H1 (cell line): ENCODE data around the gene PPP1CC. TPM values are rescaled to one million over a fixed set of nuclear protein-coding genes. Genes with fewer than 3 reads are reported as not detected.
A peak's percentile ranks its signal among the peaks of the same experiment; 100 is the strongest.

Experiments used
- CTCF ChIA-PET: fragments of 300-600 bp; sonication (Branson Sonifier 250); formaldehyde crosslinking; loops from one replicate; lab custom pipeline; 2021; ENCODE audit not compliant: partially characterized antibody; lab: Charles Lee
- POLR2A ChIA-PET: fragments of 300-600 bp; sonication (Branson Sonifier 250); formaldehyde crosslinking; loops from one replicate; lab custom pipeline; 2021; ENCODE audit warnings: inconsistent platforms; ENCODE audit not compliant: partially characterized antibody; lab: Charles Lee
- DNase-seq, 2 experiments: peaks; one replicate each; pipeline versions ENCODE4 v3.0.0 to v3.0.0-alpha.2; 2010 to 2022; ENCODE audit warnings: low spot score in 2 of 2, low read depth in 1 of 2, mixed read lengths in 1 of 2
- FAIRE-seq: peaks from 2 replicates; lab custom pipeline; 2011; peaks lifted over from hg19 to GRCh38; lab: Jason Lieb, UNC
- H2AFZ ChIP-seq: 2 replicates; pipeline ENCODE4 v1.8.1; 2012; ENCODE audit warnings: low read length, inconsistent platforms
- H2AK5ac ChIP-seq: 2 replicates; pipeline ENCODE4 v1.6.1; 2013; ENCODE audit warnings: low read depth, low read length
- H2BK120ac ChIP-seq: replicated peaks from 2 replicates; pipeline ENCODE3; 2013; ENCODE audit warnings: low read depth, low read length, inconsistent platforms
- H2BK12ac ChIP-seq: 2 replicates; pipeline ENCODE4 v1.6.1; 2013; ENCODE audit warnings: low read depth, low read length
- H2BK15ac ChIP-seq: 2 replicates; pipeline ENCODE4 v1.6.1; 2013; ENCODE audit warnings: low read length
- H2BK20ac ChIP-seq: 2 replicates; pipeline ENCODE4 v1.6.1; 2013; ENCODE audit warnings: low read length
- H2BK5ac ChIP-seq: 2 replicates; pipeline ENCODE4 v1.6.1; 2013; ENCODE audit warnings: low read depth, low read length
- H3K14ac ChIP-seq: 2 replicates; pipeline ENCODE4 v1.6.1; 2013; ENCODE audit warnings: inconsistent platforms; ENCODE audit not compliant: insufficient read length
- H3K18ac ChIP-seq: 2 replicates; pipeline ENCODE4 v1.6.1; 2013; ENCODE audit warnings: low read length; ENCODE audit errors: extremely low read depth
- H3K23ac ChIP-seq: 2 replicates; pipeline ENCODE4 v1.6.1; 2013; ENCODE audit warnings: inconsistent platforms; ENCODE audit not compliant: insufficient read length
- H3K23me2 ChIP-seq: 2 replicates; pipeline ENCODE4 v1.6.1; 2013; ENCODE audit warnings: low read depth, low read length
- H3K27ac ChIP-seq: 2 replicates; pipeline ENCODE4 v1.6.1; 2011; ENCODE audit warnings: low read depth, low read length, inconsistent platforms
- H3K27me3 ChIP-seq, 4 experiments: replicated peaks in 1 of 4; 1 replicate in 1 of 4; 2 replicates in 3 of 4; pipeline versions ENCODE4 v1.6.1 to v1.8.1; 2011 to 2013; ENCODE audit warnings: low read length in 3 of 4, mild to moderate bottlenecking in 3 of 4, inconsistent platforms in 2 of 4, mixed read lengths in 2 of 4, moderate library complexity in 1 of 4; ENCODE audit not compliant: control insufficient read depth in 3 of 4, insufficient read depth in 3 of 4; ENCODE audit errors: extremely low read depth in 1 of 4
- H3K36me3 ChIP-seq, 4 experiments: 2 replicates each; pipeline versions ENCODE4 v1.6.1 to v1.8.1; 2011 to 2013; ENCODE audit warnings: mild to moderate bottlenecking in 4 of 4, low read length in 3 of 4, moderate library complexity in 2 of 4, control low read depth in 1 of 4, inconsistent platforms in 1 of 4; ENCODE audit not compliant: insufficient read depth in 4 of 4, control insufficient read depth in 2 of 4
- H3K4ac ChIP-seq: replicated peaks from 2 replicates; pipeline ENCODE3; 2013; ENCODE audit warnings: low read length, low read depth, mixed read lengths, inconsistent platforms; ENCODE audit not compliant: insufficient read length
- H3K4me1 ChIP-seq, 4 experiments: replicated peaks in 1 of 4; 1 replicate in 1 of 4; 2 replicates in 3 of 4; pipeline versions ENCODE4 v1.6.1 to v1.8.1; 2011 to 2013; ENCODE audit warnings: low read length in 3 of 4, inconsistent platforms in 2 of 4, mixed read lengths in 1 of 4; ENCODE audit not compliant: insufficient read depth in 4 of 4, control insufficient read depth in 3 of 4
- H3K4me2 ChIP-seq, 2 experiments: 2 replicates each; pipeline versions ENCODE4 v1.6.1 to v1.8.1; 2011 to 2013; ENCODE audit warnings: low read depth in 2 of 2, low read length in 2 of 2, control low read depth in 1 of 2, inconsistent platforms in 1 of 2, mild to moderate bottlenecking in 1 of 2; ENCODE audit not compliant: insufficient read depth in 1 of 2
- H3K4me3 ChIP-seq, 4 experiments: fragments of 200-600, 300-600 bp in 1 of 4; sonication (generic), shearing (Covaris generic), sonication (Bioruptor Twin) in 1 of 4; 2 replicates each; pipeline versions ENCODE4 v1.5.1 to v1.8.1; 2011 to 2016; ENCODE audit warnings: low read length in 4 of 4, low read depth in 3 of 4, control low read depth in 2 of 4, inconsistent platforms in 2 of 4, mild to moderate bottlenecking in 2 of 4, mixed read lengths in 1 of 4, moderate library complexity in 1 of 4; ENCODE audit not compliant: insufficient read depth in 2 of 4; ENCODE audit errors: extremely low read depth in 1 of 4
- H3K56ac ChIP-seq: replicated peaks from 2 replicates; pipeline ENCODE3; 2013; ENCODE audit warnings: low read depth, mild to moderate bottlenecking, mixed read lengths, low read length, inconsistent platforms; ENCODE audit not compliant: insufficient read length
- H3K79me1 ChIP-seq: 2 replicates; pipeline ENCODE4 v1.6.1; 2013; ENCODE audit warnings: low read depth, low read length, control low read depth
- H3K79me2 ChIP-seq, 2 experiments: 2 replicates each; pipeline versions ENCODE4 v1.6.1 to v1.8.1; 2012 to 2013; ENCODE audit warnings: low read length in 2 of 2, mild to moderate bottlenecking in 2 of 2, inconsistent platforms in 1 of 2; ENCODE audit not compliant: insufficient read depth in 2 of 2, control insufficient read depth in 1 of 2
- H3K9ac ChIP-seq, 4 experiments: replicated peaks in 1 of 4; 1 replicate in 1 of 4; 2 replicates in 3 of 4; pipeline versions ENCODE4 v1.6.1 to v1.8.1; 2011 to 2013; ENCODE audit warnings: low read depth in 3 of 4, low read length in 3 of 4, control low read depth in 2 of 4, mild to moderate bottlenecking in 2 of 4, moderate library complexity in 2 of 4, inconsistent platforms in 1 of 4; ENCODE audit errors: extremely low read depth in 1 of 4
- H3K9me3 ChIP-seq, 2 experiments: 2 replicates each; pipeline versions ENCODE4 v1.6.1 to v1.8.1; 2012 to 2013; ENCODE audit warnings: mild to moderate bottlenecking in 2 of 2, moderate library complexity in 2 of 2, control low read depth in 1 of 2, inconsistent platforms in 1 of 2, low read depth in 1 of 2, low read length in 1 of 2, mixed read lengths in 1 of 2; ENCODE audit not compliant: insufficient read depth in 2 of 2
- H4K20me1 ChIP-seq, 2 experiments: replicated peaks in 1 of 2; 2 replicates each; pipeline versions ENCODE3 to v1.8.1; 2011 to 2013; ENCODE audit warnings: inconsistent platforms in 2 of 2, low read length in 2 of 2, mild to moderate bottlenecking in 1 of 2; ENCODE audit not compliant: insufficient read depth in 2 of 2, control insufficient read depth in 1 of 2
- H4K5ac ChIP-seq: 2 replicates; pipeline ENCODE4 v1.6.1; 2013; ENCODE audit warnings: low read length, low read depth, mixed read lengths, inconsistent platforms; ENCODE audit not compliant: insufficient read length
- H4K8ac ChIP-seq: 2 replicates; pipeline ENCODE4 v1.8.0; 2013; ENCODE audit warnings: mild to moderate bottlenecking, moderate library complexity, low read length, inconsistent platforms; ENCODE audit not compliant: insufficient read depth; ENCODE audit errors: extremely low read depth
- H4K91ac ChIP-seq: replicated peaks from 2 replicates; pipeline ENCODE3; 2013; ENCODE audit warnings: low read length, mixed read lengths, inconsistent platforms; ENCODE audit not compliant: insufficient read length
- ASH2L ChIP-seq: fragments of 200-600, 300-600 bp; sonication (generic); IDR thresholded peaks from one replicate; pipeline ENCODE4 v1.7.1; 2017; ENCODE audit warnings: low read length
- EP300 ChIP-seq, 2 experiments: IDR thresholded peaks; 1 replicate in 1 of 2; 2 replicates in 1 of 2; pipeline ENCODE4 v1.6.1; 2011 to 2012; ENCODE audit warnings: low read depth in 2 of 2, low read length in 2 of 2, mild to moderate bottlenecking in 2 of 2, borderline replicate concordance in 1 of 2, inconsistent platforms in 1 of 2, moderate library complexity in 1 of 2
- EZH2 ChIP-seq: fragments of 200-600 bp; sonication (generic); IDR thresholded peaks from 2 replicates; pipeline ENCODE4 v1.7.1; 2012; ENCODE audit warnings: low read depth, mild to moderate bottlenecking, moderate library complexity, low read length, inconsistent platforms; ENCODE audit not compliant: severe bottlenecking
- GTF2F1 ChIP-seq: IDR thresholded peaks from 2 replicates; pipeline ENCODE4 v1.6.1; 2012; ENCODE audit warnings: low read depth, low read length, improper control_type of control experiment, borderline replicate concordance
- JUND ChIP-seq: IDR thresholded peaks from 2 replicates; pipeline ENCODE4 v1.6.1; 2011; ENCODE audit warnings: mild to moderate bottlenecking, improper control_type of control experiment, low read length
- NRF1 ChIP-seq: IDR thresholded peaks from 2 replicates; pipeline ENCODE4 v1.6.1; 2011; ENCODE audit warnings: mild to moderate bottlenecking, low read depth, low read length, improper control_type of control experiment
- RBBP5 ChIP-seq: IDR thresholded peaks from 2 replicates; pipeline ENCODE4 v1.7.1; 2012; ENCODE audit warnings: low read depth, mild to moderate bottlenecking, inconsistent platforms, low read length, moderate library complexity, borderline replicate concordance
- WGBS, 2 experiments: shearing (Covaris generic) in 1 of 2; methylation state at CpG; one replicate each; pipeline versions ENCODE4 v1.1.6 to v1.1.7; 2013 to 2015; ENCODE audit warnings: low lambda C conversion rate in 2 of 2, mixed read lengths in 2 of 2, inconsistent platforms in 1 of 2, low coverage in 1 of 2, missing lambda C conversion rate in 1 of 2; ENCODE audit not compliant: insufficient replicate concordance in 2 of 2, insufficient coverage in 1 of 2, insufficient read length in 1 of 2; ENCODE audit errors: extremely low coverage in 1 of 2, missing lambda C conversion rate in 1 of 2; 5-methylcytosine and 5-hydroxymethylcytosine counted together
- polyA plus RNA-seq, 7 experiments: library from polyadenylated mRNA; depleted of rRNA in 3 of 7; stranded (reverse) in 5 of 7; unstranded in 2 of 7; fragments of >200 nt in 5 of 7; fragments of 200-250 nt in 2 of 7; gene quantifications; 1 replicate in 5 of 7; 2 replicates in 1 of 7; 4 replicates in 1 of 7; pipeline versions ENCODE4 v1.2.1 to v1.2.3, GENCODE V29; 2011 to 2013; ENCODE audit warnings: missing spikeins in 2 of 7, mixed read lengths in 2 of 7
- total RNA-seq: library from RNA; stranded (reverse); fragmentation: NEBNext Ultra II Directional; extraction: Animal tissue kit (Norgen Biotek cat#: 25700); gene quantifications from 2 replicates; pipeline ENCODE4 v1.2.1, GENCODE V29; 2021

Gene PPP1CC
- total and polyA plus RNA-seq, 2 of the 8 experiments (the other 6 are each of a cell fraction or from before 2014, with no cell fraction given) = 193 to 350 TPM

GRCh38 chr12:110697236-110697635 lies 45.5 kb downstream of the PPP1CC start:
- no peak for DNase-seq
- ChIA-PET CTCF (interaction anchor here (0.6 to 1.7 kb wide), 11 partner anchors 8 to 699 kb away, joined by 3 to 7 read pairs (median 3); partner anchors contain the start of gene HVCN1), POLR2A (interaction anchor here (1.0 kb wide), 1 partner anchor 12 kb away, joined by 3 read pairs; no protein-coding TSS in a partner anchor)
- Histone ChIP-seq H3K18ac (no peak overlapping the region), H3K23me2 (no peaks in the 10 kb centered on the region), H3K36me3 (no peaks in the 10 kb centered on the region), H3K9me3 (no peaks in the 10 kb centered on the region), H3K27me3 (no peaks in the 10 kb centered on the region; a peak in 1 of 7 replicates), H2AK5ac (no peak overlapping the region), H2BK120ac (no peak overlapping the region), H3K9ac (no peak overlapping the region), H3K23ac (no peak overlapping the region), H3K14ac (no peak overlapping the region), H3K27ac (no peak overlapping the region), H4K91ac (no peak overlapping the region), H2BK20ac (no peak overlapping the region), H3K4ac (no peak overlapping the region), H4K20me1 (no peaks in the 10 kb centered on the region), H2BK12ac (no peak overlapping the region), H2BK15ac (no peak overlapping the region), H2BK5ac (no peak overlapping the region), H2AFZ (no peak overlapping the region), H3K79me2 (no peaks in the 10 kb centered on the region), H3K4me2 (no peak overlapping the region), H4K8ac (no peak overlapping the region), H3K4me3 (no peak overlapping the region), H3K79me1 (no peaks in the 10 kb centered on the region), H3K4me1 (peaks cover 0 to 3% (median 0%) of the 10 kb centered on the region in 4 experiments; a peak in 1 of 7 replicates), H4K5ac (no peak overlapping the region), H3K56ac (no peak overlapping the region)
- 85% methylated on average over 2 of the region's 2 CpGs; no CpG with 5 or more reads in 1 of the 2 experiments for WGBS, 2 experiments
- no peak for FAIRE-seq
- TF ChIP-seq NRF1 (no peak), GTF2F1 (no peak), JUND (no peak), ASH2L (peak; percentile 11), EP300 (IDR thresholded peaks at IDR 0.05; ENCODE audit: borderline replicate concordance in 1 of 2, low read depth in 2 of 2, low read length in 2 of 2) (no peak), EZH2 (no peak), RBBP5 (no peak)
